ENCODE results near the gene UQCC3. TPM values are rescaled to one million over a fixed set of nuclear protein-coding genes. Genes with fewer than 3 reads are reported as not detected.

The UQCC3 gene
- total and polyA plus RNA-seq, 2 of the 13 experiments (the other 11 are each of a cell fraction or from before 2014, with no cell fraction given): 7.7 to 16.0 TPM

GRCh38 chr11:62707277-62707861 is 35.9 kb downstream of the UQCC3 start, which contains the start of the genes BSCL2 and GNG3:
TSS of gene BSCL2 (minus strand) at chr11:62707424. CDS start at chr11:62707195, 229 bp downstream.
TSS of gene GNG3 (plus strand) at chr11:62707676. CDS start at chr11:62708296, 620 bp downstream.
- Histone ChIP-seq H3K9ac (ENCODE audit: insufficient read depth, low read depth, low read length) (0 out of 2 replicates have a peak within 1 kb of the TSS, but pooled peaks have one; percentile 31), H3K27ac (ENCODE audit: extremely low read length, insufficient read depth, low read length) (peak within 1 kb of the TSS; percentile 49), H3K79me2 (ENCODE audit: insufficient read depth, low read length) (no peaks in the 10 kb centered on the region), H3K9me3 (ENCODE audit: low read length) (no peaks in the 10 kb centered on the region), H4K20me1 (ENCODE audit: insufficient read depth, low read length) (peaks cover 6% of the 10 kb centered on the region; the same call in 1 of the 2 replicates), H3K27me3 (ENCODE audit: control insufficient read depth in 1 of 2, insufficient read depth in 2 of 2, low read length in 2 of 2) (no peaks in the 10 kb centered on the region), H2AFZ (ENCODE audit: low read length) (no peak within 1 kb of the TSS), H3K4me2 (ENCODE audit: low read depth, low read length) (peak within 1 kb of the TSS; percentile 99), H3K4me3 (replicated peaks in 1 of 3; ENCODE audit: insufficient read depth in 1 of 3, low read depth in 2 of 3, low read length in 3 of 3) (peak within 1 kb of the TSS in 2 of 3 experiments; percentile 21 to 51; a peak in 3 of 6 replicates), H3K4me1 (ENCODE audit: insufficient read depth, low read length) (peaks cover 18% of the 10 kb centered on the region), H3K36me3 (replicated peaks in 1 of 2; ENCODE audit: control insufficient read depth in 1 of 2, insufficient read depth in 2 of 2, low read length in 2 of 2) (peaks cover 9 to 36% of the 10 kb centered on the region in 2 experiments)
- in situ Hi-C loops (cut with HindIII; ENCODE audit: extremely low pct_ligation_motif_present, low pct_unique_long_range_greater_than_20kb): loop anchor here (10.0 kb wide), 1 partner anchor 313 kb away; no protein-coding TSS in a partner anchor
- no TSS peak for BruUV-seq (replicated peaks)
- ATAC-seq (no peak), FAIRE-seq (no peak), DNase-seq (ENCODE audit: low spot score) (no peak)
- intact Hi-C loops (cut with micrococcal nuclease; ENCODE audit: unreplicated experiment): no loop called here
- CTCF ChIA-PET (ENCODE audit: low intra/inter-chr PET ratio, low total read pairs): no interaction called here
- 96% methylated on average over 7 of the region's 10 CpGs for WGBS (ENCODE audit: low lambda C conversion rate)
- POLR2A ChIA-PET: interaction anchor here (0.9 to 4.3 kb wide), 7 partner anchors 20 to 124 kb away, joined by 3 to 27 read pairs (median 4); partner anchors contain the start of genes HNRNPUL2, INTS5, POLR2G and STX5
- TF ChIP-seq GATAD1 (CRISPR knock-in tag; IDR thresholded peaks at IDR 0.05): no peak
- TF ChIP-seq NFE2 (CRISPR knock-in tag; IDR thresholded peaks at IDR 0.05): no peak
- no peak for TF ChIP-seq KAT2B (IDR thresholded peaks at IDR 0.05; ENCODE audit: borderline replicate concordance, low read depth, low read length)
- TF ChIP-seq CBFB (CRISPR knock-in tag; IDR thresholded peaks at IDR 0.05): no peak
- TF ChIP-seq RARA (CRISPR knock-in tag; IDR thresholded peaks at IDR 0.05): no peak
- no peak for TF ChIP-seq ZNF780A (CRISPR knock-in tag; IDR thresholded peaks at IDR 0.05)
- TF ChIP-seq, protein P1, sequence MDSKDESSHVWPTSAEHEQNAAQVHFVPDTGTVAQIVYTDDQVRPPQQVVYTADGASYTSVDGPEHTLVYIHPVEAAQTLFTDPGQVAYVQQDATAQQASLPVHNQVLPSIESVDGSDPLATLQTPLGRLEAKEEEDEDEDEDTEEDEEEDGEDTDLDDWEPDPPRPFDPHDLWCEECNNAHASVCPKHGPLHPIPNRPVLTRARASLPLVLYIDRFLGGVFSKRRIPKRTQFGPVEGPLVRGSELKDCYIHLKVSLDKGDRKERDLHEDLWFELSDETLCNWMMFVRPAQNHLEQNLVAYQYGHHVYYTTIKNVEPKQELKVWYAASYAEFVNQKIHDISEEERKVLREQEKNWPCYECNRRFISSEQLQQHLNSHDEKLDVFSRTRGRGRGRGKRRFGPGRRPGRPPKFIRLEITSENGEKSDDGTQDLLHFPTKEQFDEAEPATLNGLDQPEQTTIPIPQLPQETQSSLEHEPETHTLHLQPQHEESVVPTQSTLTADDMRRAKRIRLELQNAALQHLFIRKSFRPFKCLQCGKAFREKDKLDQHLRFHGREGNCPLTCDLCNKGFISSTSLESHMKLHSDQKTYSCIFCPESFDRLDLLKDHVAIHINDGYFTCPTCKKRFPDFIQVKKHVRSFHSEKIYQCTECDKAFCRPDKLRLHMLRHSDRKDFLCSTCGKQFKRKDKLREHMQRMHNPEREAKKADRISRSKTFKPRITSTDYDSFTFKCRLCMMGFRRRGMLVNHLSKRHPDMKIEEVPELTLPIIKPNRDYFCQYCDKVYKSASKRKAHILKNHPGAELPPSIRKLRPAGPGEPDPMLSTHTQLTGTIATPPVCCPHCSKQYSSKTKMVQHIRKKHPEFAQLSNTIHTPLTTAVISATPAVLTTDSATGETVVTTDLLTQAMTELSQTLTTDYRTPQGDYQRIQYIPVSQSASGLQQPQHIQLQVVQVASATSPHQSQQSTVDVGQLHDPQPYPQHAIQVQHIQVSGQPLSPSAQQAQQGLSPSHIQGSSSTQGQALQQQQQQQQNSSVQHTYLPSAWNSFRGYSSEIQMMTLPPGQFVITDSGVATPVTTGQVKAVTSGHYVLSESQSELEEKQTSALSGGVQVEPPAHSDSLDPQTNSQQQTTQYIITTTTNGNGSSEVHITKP (CRISPR knock-in tag; IDR thresholded peaks at IDR 0.05; ENCODE audit: low read depth): peak; percentile 92
- TF ChIP-seq ZNF75D (CRISPR knock-in tag; IDR thresholded peaks at IDR 0.05; ENCODE audit: borderline replicate concordance): no peak
- TF ChIP-seq SALL2 (CRISPR knock-in tag; IDR thresholded peaks at IDR 0.05): no peak
- TF ChIP-seq AKAP8 (CRISPR knock-in tag; IDR thresholded peaks at IDR 0.05): peak; percentile 55; the same call in 1 of the 2 replicates
- no peak for TF ChIP-seq SYNCRIP (IDR thresholded peaks at IDR 0.05; ENCODE audit: insufficient read depth, low read depth, low read length)
- TF ChIP-seq RBM22 (optimal IDR thresholded peaks at IDR 0.05; ENCODE audit: low read length): peak; percentile 68
- TF ChIP-seq ZBTB39 (CRISPR knock-in tag; IDR thresholded peaks at IDR 0.05): no peak
- no peak for TF ChIP-seq PCBP2 (optimal IDR thresholded peaks at IDR 0.05; ENCODE audit: low read depth, low read length, poor library complexity, severe bottlenecking)
- TF ChIP-seq BHLHE40 (IDR thresholded peaks at IDR 0.05; ENCODE audit: low read length): no peak
